GM12875 (cell line): ENCODE data around the gene ZNF236.
A peak's percentile ranks its signal among the peaks of the same experiment; 100 is the strongest.

Experiments used
- H3K4me3 ChIP-seq: one replicate; pipeline ENCODE4 v1.5.1; 2011; ENCODE audit warnings: low read depth, low read length, control low read depth
- TF ChIP-seq, protein P1 (sequence below): IDR thresholded peaks from 2 replicates; pipeline ENCODE4 v1.5.1; 2011; ENCODE audit warnings: low read depth, mild to moderate bottlenecking, control low read depth, inconsistent platforms, low read length, moderate library complexity, borderline replicate concordance; ENCODE audit not compliant: insufficient read depth

The ZNF236 gene

DNA sequence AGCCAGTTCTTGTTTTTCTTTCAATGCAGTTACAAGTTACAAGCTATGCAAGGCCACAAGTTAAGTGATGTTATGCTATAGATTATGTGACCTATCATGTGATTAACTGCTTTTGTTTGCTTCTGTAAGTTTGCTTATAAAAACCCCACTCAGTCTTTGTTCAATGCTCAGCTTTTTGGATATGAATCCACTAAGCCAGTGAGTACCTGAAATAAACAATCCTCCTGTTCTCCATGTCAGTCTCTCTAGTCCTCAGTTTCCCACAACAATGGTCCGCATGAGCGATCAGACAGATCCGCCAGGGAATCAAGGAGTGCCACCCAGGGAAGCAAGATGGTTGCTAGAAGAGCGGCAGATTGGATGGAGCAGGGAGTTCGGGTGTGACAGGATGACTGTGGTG lies 30.7 kb upstream of the ZNF236 start:
- no peak overlapping the region for H3K4me3 ChIP-seq
- TF ChIP-seq, protein P1, sequence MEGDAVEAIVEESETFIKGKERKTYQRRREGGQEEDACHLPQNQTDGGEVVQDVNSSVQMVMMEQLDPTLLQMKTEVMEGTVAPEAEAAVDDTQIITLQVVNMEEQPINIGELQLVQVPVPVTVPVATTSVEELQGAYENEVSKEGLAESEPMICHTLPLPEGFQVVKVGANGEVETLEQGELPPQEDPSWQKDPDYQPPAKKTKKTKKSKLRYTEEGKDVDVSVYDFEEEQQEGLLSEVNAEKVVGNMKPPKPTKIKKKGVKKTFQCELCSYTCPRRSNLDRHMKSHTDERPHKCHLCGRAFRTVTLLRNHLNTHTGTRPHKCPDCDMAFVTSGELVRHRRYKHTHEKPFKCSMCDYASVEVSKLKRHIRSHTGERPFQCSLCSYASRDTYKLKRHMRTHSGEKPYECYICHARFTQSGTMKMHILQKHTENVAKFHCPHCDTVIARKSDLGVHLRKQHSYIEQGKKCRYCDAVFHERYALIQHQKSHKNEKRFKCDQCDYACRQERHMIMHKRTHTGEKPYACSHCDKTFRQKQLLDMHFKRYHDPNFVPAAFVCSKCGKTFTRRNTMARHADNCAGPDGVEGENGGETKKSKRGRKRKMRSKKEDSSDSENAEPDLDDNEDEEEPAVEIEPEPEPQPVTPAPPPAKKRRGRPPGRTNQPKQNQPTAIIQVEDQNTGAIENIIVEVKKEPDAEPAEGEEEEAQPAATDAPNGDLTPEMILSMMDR: no peak

GRCh38 chr18:76794326-76794725 lies 28.0 kb upstream of the ZNF236 start:
- TF ChIP-seq, protein P1: no peak
- H3K4me3 ChIP-seq: no peak overlapping the region

GRCh38 chr18:76801567-76802505 lies 20.5 kb upstream of the ZNF236 start:
- TF ChIP-seq, protein P1: peak; percentile 96
- H3K4me3 ChIP-seq: no peak overlapping the region

DNA sequence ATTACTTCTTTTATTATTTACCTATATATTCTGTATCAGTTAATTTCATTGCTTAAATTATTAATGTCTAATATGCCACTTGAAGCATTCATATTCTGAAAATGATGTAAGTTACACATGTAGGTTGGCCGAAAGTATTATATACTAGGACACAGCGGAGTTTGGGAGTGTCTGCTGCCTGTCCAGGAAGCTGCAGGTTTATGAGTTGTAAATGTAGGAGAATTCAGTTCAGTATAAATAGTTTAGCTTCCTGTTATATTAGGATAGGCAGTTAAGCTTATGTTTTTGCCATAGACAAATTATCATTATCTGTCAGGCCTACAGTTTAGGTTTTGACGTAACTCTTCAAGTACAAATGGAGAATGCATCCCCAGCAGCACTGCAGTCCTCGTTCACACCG lies 18.9 kb upstream of the ZNF236 start:
- TF ChIP-seq, protein P1: no peak
- no peak overlapping the region for H3K4me3 ChIP-seq

DNA sequence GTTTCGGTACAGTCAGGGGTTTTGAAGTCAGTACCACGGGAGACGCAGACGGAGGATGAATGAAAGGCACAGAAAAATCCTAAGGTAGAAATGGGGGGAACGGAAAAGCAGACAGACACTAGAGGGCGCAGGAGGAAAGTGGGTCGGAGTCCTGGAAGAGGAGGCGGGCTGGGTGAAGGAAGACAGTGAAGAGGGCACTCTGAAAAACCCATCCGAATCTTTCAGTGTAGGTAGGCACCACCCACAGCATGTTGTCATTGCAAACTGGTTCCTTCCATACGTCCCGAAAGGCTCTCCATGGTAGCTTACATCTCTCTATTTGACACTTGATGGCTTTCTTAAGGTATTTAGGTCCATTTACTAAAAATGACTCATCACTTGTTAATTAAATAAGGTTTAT lies 18.5 kb upstream of the ZNF236 start:
- TF ChIP-seq, protein P1: peak; percentile 85
- no peak overlapping the region for H3K4me3 ChIP-seq

DNA sequence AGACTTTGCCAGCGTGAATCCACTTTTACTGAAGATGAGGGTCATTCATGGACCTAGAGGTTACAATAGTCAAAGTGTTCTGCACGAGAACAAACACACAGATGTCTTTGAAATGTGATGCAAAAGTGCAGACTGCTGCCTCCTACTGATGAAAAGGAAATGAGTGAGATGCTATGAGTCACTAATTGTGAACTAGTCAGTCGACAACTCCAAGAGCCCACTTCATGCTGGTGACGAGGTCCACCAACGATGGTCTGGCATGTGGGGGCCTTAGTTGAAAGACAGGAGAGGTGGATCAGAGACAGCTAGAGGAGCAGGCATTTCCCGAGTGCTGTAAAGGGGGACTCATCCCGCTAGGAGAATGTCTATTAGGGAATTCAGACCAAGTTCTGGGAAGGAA lies 17.1 kb upstream of the ZNF236 start:
- TF ChIP-seq, protein P1: no peak

DNA sequence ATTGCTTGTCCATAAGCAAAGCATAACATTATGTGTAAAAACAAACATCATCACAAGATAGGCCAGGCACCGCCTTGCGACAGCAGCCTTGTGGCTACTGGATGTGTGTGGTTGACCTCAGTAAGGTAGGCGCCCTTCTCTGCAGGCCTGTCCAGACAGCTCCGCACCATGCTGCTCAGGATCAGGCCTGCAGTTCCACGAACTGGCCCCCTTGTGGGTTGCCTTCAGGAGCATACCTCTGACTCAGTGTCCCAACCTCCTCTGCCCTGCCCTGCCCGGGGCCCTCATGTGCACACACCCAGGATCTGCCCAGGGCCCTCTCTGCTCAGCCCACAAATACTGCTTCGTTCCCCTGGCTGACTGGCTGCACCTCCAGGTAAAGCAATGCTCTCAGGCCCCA lies 16.1 kb upstream of the ZNF236 start:
- TF ChIP-seq, protein P1: no peak
- H3K4me3 ChIP-seq: no peak overlapping the region

More for the DNA sequence above, 17.1 kb upstream of the ZNF236 start:
- H3K4me3 ChIP-seq: no peak overlapping the region
